GM08714 (cell line): Measurements from ENCODE around the gene FAM149B1.
"Not testable (repeated sequence)": the region's sequence is repeated elsewhere in the genome, so short reads cannot be mapped to it uniquely, and the experiment has no call there.

Experiments
- H3K4me3 ChIP-seq: fragments of 200-500 bp; sonication (Bioruptor generic); 2 replicates; pipeline ENCODE4 v1.5.1; 2014; ENCODE audit warnings: mild to moderate bottlenecking, low read length, inconsistent platforms
- ZNF274 ChIP-seq: IDR thresholded peaks from 2 replicates; pipeline ENCODE4 v1.6.1; 2012; ENCODE audit warnings: mild to moderate bottlenecking, low read depth, low read length

The FAM149B1 gene

DNA sequence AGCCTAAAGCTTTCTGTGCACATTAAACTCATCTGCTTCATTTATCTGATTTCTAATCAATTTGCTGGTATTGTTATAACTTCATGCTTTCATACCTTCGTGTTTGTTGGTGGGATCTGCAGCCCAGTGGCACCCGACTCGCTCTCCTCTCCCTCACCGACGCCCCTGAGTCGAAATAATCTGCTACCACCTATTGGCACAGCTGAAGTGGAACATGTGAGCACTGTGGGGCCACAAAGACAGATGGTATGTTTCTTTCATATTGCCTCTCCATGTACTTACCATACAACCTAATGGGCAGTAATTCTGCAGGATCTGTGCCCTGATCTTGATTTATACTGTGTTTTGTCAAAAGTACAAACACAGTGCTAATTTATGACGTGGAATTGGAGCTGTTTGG, 66.8 kb downstream of the FAM149B1 start:
- TF ChIP-seq ZNF274, result no peak
- no peak overlapping the region for H3K4me3 ChIP-seq

DNA sequence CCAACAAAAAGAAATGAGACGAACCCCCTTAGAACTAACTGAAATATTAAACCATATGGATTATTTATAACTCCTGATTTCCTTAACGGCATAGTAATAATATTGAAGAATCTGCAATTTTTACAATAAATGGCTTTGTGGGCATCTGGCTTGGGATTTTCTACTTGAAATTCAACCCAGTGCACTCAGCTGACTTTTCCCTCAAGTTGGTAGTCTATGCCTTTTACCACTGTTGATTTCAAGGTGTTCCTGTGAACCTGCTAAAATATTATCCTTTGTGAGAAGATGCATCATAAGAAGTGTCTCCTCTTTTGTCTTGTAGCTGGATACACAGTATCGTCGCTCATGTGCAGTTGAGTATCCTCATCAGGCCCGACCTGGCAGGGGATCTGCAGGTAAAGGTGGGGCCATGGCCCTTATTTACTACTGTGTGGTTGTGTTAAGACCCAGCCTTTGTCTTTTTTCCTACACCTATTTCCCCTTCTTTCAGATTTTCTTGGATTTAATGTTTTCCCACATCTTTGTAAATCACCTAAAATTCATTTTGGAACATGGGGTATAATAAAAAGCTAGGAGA, 71.2 kb downstream of the FAM149B1 start:
- no peak for TF ChIP-seq ZNF274
- H3K4me3 ChIP-seq, result no peak overlapping the region

DNA sequence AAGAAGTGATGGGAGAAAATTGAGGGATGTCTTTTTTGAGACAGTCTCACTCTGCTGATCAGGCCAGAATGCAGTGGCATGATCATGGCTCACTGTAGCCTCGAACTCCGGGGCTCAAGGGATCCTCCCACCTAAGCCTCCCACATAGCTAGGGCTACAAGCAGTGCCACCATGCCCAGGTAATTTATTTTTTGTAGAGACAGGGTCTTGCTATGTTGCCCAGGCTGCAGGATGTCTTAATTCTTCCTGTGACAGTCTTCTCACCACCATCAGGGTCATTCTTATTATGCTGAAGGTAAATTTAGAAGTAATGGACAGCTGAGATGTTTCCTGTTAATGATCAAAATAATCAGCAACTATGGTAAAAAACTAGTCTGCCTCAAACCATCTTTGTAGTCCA, 72.0 kb downstream of the FAM149B1 start:
- no peak overlapping the region for H3K4me3 ChIP-seq
- no peak for TF ChIP-seq ZNF274

DNA sequence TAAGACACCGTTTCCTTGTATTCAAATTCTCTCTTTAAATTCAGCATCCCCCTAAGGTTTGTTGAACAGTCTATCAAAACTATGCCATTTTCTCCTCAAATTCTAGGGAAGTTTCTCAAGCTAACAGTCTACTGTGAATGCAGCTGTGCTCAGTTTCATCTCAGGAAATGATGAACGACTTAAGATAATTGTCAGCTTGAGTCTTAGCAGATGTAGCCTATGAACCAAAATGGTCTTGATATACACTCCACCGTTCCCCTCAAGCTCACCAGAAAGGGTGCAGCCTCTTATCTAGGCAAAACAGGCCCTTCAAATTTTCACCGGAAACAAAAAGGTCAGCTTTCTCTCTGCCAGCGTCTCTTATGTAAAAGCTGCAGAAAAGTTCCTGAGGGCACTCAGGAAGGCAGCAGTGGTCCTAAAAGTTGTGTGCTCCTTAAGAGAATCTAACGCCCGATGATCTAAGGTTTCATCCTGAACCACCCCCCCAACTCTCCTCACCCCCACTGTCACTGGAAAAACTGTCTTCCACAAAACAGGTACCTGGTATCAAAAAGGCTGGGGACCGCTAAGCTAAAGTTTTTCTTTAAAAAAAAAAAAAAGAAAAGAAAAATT, 77.1 kb downstream of the FAM149B1 start:
- TF ChIP-seq ZNF274, result no peak
- H3K4me3 ChIP-seq, result peak overlapping the region; percentile 86

DNA sequence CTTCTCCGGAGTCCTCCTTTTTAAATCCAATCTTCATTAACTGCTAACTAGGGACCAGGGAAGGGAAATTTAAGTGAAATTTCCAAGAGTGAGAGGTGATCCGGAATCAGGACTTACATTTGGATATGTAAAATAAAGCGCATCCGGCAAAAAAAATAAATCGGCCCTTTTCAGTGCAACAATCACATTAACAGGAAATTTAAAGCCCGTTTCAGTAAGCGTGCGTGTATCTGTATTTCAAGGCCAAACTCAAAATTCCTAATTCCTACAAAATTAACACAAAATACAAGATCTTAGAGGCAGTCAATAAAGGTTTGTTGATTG, 78.4 kb downstream of the FAM149B1 start:
- TF ChIP-seq ZNF274, result no peak
- H3K4me3 ChIP-seq, result peak overlapping the region; percentile 86

DNA sequence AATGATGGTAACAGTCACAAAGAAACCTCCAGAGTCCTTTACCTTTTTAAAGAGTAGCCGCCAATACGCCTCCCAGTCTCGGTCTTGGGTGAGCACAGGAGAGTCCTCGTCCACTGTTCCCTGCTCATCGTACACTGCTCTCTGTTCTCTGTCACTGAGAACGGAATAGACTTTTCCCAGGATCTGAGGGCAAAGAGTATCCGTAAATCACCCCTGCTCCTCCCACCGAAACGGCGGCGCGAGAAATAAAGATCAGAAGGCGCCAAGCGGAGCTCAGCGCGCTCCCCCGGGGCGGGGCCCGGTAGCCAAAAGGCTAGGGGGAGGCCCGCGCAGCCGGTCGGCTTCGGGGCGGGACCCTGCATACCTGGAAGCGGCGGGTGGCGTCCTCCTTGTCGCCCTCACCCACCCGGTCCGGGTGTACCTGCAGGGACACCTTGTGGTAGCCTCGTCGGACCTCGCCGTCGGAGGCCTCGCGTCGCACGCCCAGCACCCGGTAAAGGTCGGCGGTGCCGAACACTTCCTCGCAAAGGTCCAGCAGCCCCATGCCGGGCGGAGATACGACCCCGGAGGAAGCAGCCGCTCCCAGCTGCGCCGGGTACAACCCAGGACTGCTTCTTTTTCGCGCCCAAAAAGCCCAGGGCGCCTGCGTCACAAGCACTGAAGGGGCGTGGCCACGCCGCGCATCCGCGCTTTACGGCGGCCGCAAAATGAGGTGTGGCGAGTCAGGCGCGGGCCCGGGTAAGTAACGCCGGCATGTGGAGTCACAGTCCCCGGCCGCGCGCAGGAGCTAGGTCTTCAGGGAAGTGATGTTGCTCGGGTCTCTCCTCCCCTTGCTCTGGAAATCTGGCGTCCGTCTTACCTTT, 79.0 kb downstream of the FAM149B1 start, which contains the start of gene DNAJC9:
Gene DNAJC9 (minus strand): TSS at position 610 of the 863 bp plus-strand sequence. CDS start 66 bp downstream, at position 544.
- peak within 1 kb of the TSS; percentile 86 for H3K4me3 ChIP-seq
- no peak for TF ChIP-seq ZNF274

DNA sequence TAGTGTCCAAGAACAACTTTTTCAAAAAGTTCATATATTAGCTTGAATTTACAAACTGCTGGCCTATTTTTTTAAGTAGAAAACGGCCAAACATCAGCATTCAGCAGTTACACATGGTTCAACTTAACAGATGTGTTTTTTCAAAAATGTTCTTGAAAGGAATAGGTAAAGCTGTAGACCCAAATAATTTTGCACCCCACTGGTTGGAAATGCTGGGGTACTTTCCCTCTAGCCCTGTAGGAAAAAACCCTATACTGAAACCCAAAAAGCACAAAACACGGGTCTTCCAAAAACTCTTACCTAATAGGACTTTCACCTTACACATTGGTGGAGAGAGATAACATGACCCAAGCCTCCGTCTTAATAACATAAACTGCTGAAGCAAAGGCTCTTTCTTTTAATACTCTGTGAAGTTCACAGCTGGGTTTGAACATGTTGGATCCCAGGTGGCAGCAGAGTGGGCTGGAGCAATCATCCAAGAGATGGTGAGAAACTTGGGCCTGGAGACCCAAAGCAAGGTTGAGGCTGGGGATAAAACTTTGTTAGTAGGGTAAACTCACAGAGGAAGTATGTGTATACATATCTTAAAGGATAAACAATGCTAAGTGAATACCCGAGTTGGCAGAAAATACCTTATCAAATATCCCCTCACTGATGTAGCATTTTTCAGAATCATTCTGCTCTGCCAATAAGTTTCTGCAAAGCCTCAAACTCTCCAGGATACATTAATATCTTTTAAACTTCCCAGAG, 79.8 kb downstream of the FAM149B1 start:
- peak overlapping the region; percentile 86 for H3K4me3 ChIP-seq
- no peak for TF ChIP-seq ZNF274

DNA sequence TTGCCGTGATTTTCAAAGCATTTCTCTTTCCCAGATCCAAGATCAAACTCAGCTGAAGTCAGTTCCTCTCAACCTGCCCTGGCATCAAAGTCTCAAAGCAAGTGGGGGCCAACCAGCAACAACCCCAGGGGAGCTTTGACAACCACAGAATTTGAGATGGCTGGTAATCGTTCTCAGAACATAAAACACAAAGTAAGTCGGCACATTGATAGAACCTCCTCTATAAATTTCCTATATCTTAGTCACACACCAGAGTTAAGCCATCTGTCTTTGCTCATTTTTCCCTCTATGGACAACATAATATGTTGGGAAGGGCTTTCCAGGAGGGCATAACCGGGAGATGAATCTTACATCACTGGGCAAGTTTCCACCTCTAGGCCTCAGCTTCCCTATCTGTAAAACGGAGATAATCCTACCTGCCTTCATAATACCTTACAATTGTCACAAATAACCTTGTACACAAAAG, 80.4 kb downstream of the FAM149B1 start:
- H3K4me3 ChIP-seq, result peak overlapping the region; percentile 86; the same call in 1 of the 2 replicates
- no peak for TF ChIP-seq ZNF274

DNA sequence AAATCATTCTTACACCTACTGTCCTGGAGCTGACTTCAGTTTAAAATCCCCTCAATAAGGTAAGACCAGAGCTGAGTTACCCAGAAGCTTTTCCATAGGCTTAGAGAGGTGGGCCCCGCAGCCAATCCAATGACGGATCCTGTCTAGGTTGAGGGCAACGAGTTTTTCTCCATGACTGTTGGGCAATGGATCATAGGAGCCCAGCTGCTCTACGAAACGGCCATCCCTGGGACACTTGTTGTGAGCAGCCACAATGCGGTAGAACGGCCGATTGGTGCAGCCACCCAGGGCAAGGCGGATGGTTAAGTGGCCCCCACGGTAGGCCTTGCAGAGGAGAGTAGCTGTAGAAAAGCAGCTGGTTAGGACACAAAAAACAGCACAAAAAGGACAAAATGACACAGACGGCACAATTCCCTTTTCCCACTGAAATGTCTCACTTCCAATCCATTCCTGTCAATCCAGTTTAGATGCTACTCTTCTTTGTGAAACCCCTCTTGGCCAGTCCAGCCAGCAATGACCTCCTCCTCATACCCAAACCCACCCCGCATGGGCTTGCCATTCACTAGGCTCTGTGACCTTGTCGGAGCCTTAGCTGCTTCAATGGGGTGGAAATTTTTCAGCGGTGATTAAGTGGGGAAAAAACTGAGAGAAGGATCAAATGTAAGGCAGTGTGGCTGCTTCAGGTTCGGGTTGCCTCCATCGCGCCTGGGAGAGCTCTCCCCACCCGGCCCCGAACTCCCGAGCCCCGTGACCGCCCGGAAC, 83.9 kb downstream of the FAM149B1 start:
- peak overlapping the region; percentile 83 for H3K4me3 ChIP-seq
- TF ChIP-seq ZNF274, result no peak

DNA sequence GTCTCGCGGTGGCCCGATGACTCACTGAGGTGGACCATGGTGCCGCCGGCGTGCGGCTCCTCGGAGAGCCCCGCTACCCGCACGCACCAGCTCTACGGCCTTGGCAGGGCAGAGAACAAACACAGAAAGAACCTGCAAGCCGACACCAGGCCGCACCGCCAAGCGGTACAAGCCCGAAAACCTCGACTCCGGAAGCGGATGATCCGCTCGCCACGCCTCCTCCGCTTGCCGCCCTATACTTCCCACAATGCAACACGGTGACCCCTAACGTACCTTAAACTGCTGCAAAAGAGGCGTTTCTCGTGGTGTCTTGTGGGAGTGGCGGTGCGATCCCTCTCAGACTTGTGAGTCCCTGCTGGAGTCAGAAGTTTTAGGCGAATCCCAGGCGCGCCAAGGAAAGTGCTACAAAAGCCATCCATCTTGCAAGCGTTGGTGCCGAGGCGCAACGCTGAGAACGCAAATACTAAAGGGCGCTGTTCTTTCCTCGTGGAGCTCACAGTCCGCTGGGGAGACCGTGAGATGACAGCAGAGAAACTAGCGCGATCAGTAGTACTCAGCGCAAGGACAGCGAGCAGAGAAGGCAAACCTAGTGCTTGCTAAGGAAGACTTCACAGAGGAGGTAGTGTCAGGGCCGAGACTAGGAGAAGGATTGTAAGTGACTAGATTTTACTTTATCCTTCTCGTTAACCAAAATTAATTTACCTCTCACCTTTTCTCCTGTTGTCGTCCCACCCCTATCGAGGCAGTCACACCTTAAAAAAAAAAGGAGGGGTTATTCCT, 84.7 kb downstream of the FAM149B1 start, which contains the start of gene MRPS16:
Gene MRPS16 (minus strand): TSS at position 200 of the 780 bp plus-strand sequence. CDS start 162 bp downstream, at position 38.
- no peak for TF ChIP-seq ZNF274
- H3K4me3 ChIP-seq, result peak within 1 kb of the TSS; percentile 83

DNA sequence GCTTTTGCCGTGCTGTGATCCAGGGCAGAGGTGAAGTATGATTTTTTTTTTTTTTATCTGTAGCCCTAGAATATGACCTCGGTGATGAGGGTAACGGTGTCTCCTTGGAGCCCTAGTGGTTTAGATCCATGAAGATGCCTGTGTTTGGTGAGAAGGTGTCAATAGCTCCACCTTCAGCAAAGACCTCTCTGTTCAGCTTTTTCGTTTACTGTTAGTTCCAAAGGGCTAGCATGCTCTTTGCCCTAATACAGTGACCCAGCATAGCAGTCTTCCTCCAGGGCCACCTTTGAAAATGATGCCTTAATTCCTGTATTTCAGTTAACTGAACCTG, 85.3 kb downstream of the FAM149B1 start:
- H3K4me3 ChIP-seq, result peak overlapping the region; percentile 83
- TF ChIP-seq ZNF274, result no peak

DNA sequence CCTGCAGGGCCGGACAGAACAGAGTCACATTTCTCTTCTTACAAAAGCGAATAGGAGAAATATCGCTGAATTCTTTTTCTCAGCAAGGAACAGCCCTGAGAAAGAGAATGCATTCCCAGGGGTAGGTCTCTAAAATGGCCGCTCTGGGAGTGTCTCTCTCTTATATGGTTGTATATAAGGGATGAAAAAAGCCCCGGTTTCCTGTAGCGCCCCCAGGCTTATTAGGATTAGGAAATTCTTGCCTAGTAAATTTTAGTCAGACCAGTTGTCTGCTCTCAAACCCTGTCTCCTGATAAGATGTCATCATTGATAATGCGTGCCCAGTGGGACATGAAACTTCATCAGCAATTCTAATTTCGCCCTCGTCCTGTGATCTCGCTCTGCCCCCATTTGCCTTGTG, 90.7 kb downstream of the FAM149B1 start:
- not testable (repeated sequence) for H3K4me3 ChIP-seq
